Measurements from ENCODE around the gene NCF4. TPM values are rescaled to one million over a fixed set of nuclear protein-coding genes. Genes with fewer than 3 reads are reported as not detected.
A peak's percentile ranks its signal among the peaks of the same experiment; 100 is the strongest.

Gene NCF4
- total and polyA plus RNA-seq, 4 donors, result 14.1 to 113 (median 40.0) TPM

DNA sequence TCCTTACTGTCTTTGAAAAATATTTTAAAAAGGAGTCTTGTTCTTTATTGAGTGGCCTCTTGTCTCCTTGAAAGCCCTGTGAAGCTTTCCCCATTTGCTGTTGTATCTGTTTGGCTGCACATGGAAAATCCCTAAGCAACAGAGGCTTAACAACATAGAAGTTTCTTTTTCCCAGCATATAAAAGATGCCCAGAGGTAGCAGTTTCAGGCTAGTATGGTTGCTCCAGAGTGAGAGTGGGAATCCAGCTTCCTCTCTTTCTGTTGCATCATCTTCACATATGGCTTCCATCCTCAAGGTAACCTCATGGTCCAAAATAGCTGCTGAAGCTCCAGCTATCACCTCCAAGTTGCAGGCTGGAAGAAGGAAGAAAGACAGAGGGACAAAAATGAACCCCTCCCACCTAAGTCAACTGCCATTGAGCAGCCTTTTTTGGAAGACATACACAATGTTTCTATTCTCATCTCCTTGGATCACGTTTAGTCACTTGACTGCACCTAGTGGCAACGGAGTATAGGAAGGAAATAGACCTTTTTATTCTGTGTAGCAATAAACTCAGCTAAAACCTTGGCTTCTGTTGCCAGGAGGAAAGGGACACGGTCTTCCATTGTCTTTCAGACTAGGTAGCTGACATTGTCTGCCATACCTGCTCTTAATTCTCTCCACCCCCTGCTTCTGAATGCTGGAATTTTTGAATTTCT lies 57.9 kb downstream of the NCF4 start:
- Histone ChIP-seq H3K9me3 (ENCODE audit: control insufficient read depth in 4 of 4, insufficient read depth in 3 of 4, low read length in 3 of 4) (no peaks in the 10 kb centered on the region), H3K4me1 (ENCODE audit: control insufficient read depth in 5 of 5, insufficient read depth in 5 of 5, low read length in 5 of 5) (peaks cover 0 to 6% (median 0%) of the 10 kb centered on the region in 5 donors), H3K4me3 (no peak overlapping the region), H3K27me3 (ENCODE audit: control insufficient read depth in 3 of 3, insufficient read depth in 3 of 3, low read length in 2 of 3) (peaks cover 0 to 8% (median 2%) of the 10 kb centered on the region in 3 donors), H3K36me3 (ENCODE audit: control insufficient read depth in 4 of 4, insufficient read depth in 4 of 4, low read length in 4 of 4) (peaks cover 0 to 7% (median 0%) of the 10 kb centered on the region in 4 donors), H3K9ac (ENCODE audit: insufficient read depth in 1 of 2, low read length in 2 of 2) (no peak overlapping the region), H3K27ac (ENCODE audit: low read depth in 1 of 2, low read length in 1 of 2) (no peak overlapping the region)
- DNase-seq (no peak), ATAC-seq (ENCODE audit: insufficient read depth, low FRiP score) (no peak)
- TF ChIP-seq CTCF (IDR thresholded peaks at IDR 0.05; ENCODE audit: control extremely low read depth, extremely low read depth), result no peak
- WGBS, 2 donors, result 61 to 68% methylated on average over 3 of the region's 3 CpGs

GRCh38 chr22:36921309-36922104 lies 60.7 kb downstream of the NCF4 start:
- WGBS, 2 donors, result 50 to 56% methylated on average over 15 of the region's 15 CpGs

DNA sequence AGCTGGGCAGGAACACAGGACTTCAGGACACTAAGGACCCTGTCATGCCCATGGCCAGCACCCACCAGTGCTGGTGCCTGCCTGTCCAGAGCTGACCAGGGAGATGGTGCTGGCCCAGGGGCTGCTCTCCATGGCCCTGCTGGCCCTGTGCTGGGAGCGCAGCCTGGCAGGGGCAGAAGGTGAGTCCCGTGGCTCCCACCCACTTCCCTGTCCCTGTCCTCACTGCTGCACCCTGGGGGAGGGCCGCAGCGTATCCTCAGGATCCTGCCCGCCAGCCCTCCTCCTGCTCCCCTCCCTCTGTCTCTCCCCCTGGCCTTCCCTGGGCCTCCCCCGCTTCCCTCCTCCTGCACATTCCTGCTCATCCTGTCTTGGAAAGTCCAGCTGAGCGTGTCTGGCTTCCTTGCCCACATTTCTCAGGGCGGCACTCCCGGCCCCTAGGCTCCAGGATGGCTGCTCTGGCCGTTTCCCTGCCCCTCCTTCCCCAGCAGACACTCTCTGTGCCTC lies 61.4 kb downstream of the NCF4 start:
- DNase-seq, result peak in 1 of 3 donors; percentile 17
- peaks cover 0 to 16% (median 0%) of the 10 kb centered on the region in 4 donors for H3K36me3 ChIP-seq (ENCODE audit: control insufficient read depth in 4 of 4, insufficient read depth in 4 of 4, low read length in 4 of 4)
- H3K9ac ChIP-seq (ENCODE audit: insufficient read depth in 1 of 2, low read length in 2 of 2), result no peak overlapping the region
- H3K4me3 ChIP-seq, result no peak overlapping the region
- WGBS, 2 donors, result 46 to 67% methylated on average over 9 to 10 of the region's 10 CpGs
- H3K4me1 ChIP-seq (ENCODE audit: control insufficient read depth in 5 of 5, insufficient read depth in 5 of 5, low read length in 5 of 5), result peaks cover 0 to 6% (median 0%) of the 10 kb centered on the region in 5 donors
- peaks cover 0 to 1% (median 0%) of the 10 kb centered on the region in 4 donors for H3K9me3 ChIP-seq (ENCODE audit: control insufficient read depth in 4 of 4, insufficient read depth in 3 of 4, low read length in 3 of 4)
- no peak overlapping the region for H3K27ac ChIP-seq (ENCODE audit: low read depth in 1 of 2, low read length in 1 of 2)
- H3K27me3 ChIP-seq (ENCODE audit: control insufficient read depth in 3 of 3, insufficient read depth in 3 of 3, low read length in 2 of 3), result peaks cover 0 to 8% (median 2%) of the 10 kb centered on the region in 3 donors
- ATAC-seq (ENCODE audit: insufficient read depth, low FRiP score), result no peak
- TF ChIP-seq CTCF (IDR thresholded peaks at IDR 0.05; ENCODE audit: control extremely low read depth, extremely low read depth), result no peak

More at GRCh38 chr22:36921309-36922104, 60.7 kb downstream of the NCF4 start:
- no peak overlapping the region for H3K9ac ChIP-seq (ENCODE audit: insufficient read depth in 1 of 2, low read length in 2 of 2)
- no peak overlapping the region for H3K4me3 ChIP-seq
- H3K36me3 ChIP-seq (ENCODE audit: control insufficient read depth in 4 of 4, insufficient read depth in 4 of 4, low read length in 4 of 4), result peaks cover 0 to 16% (median 0%) of the 10 kb centered on the region in 4 donors
- peak overlapping the region in 1 of 2 donors; percentile 11 for H3K27ac ChIP-seq (ENCODE audit: low read depth in 1 of 2, low read length in 1 of 2)
- peaks cover 0 to 8% (median 2%) of the 10 kb centered on the region in 3 donors for H3K27me3 ChIP-seq (ENCODE audit: control insufficient read depth in 3 of 3, insufficient read depth in 3 of 3, low read length in 2 of 3)
- DNase-seq, result peak in 1 of 3 donors; percentile 9
- H3K4me1 ChIP-seq (ENCODE audit: control insufficient read depth in 5 of 5, insufficient read depth in 5 of 5, low read length in 5 of 5), result peaks cover 0 to 6% (median 0%) of the 10 kb centered on the region in 5 donors
- peak; percentile 58 for ATAC-seq (ENCODE audit: insufficient read depth, low FRiP score)
- TF ChIP-seq CTCF (IDR thresholded peaks at IDR 0.05; ENCODE audit: control extremely low read depth, extremely low read depth), result no peak
- peaks cover 0 to 1% (median 0%) of the 10 kb centered on the region in 4 donors for H3K9me3 ChIP-seq (ENCODE audit: control insufficient read depth in 4 of 4, insufficient read depth in 3 of 4, low read length in 3 of 4)
